ENCODE measurements around the gene NT5C1B.

- TF ChIP-seq ZFP3 (CRISPR knock-in tag; IDR thresholded peaks at IDR 0.05) (no peak), PATZ1 (CRISPR knock-in tag; IDR thresholded peaks at IDR 0.05; ENCODE audit: borderline replicate concordance) (no peak), GLIS3 (CRISPR knock-in tag; IDR thresholded peaks at IDR 0.05) (no peak)
These were observed 40.7 kb downstream of the NT5C1B start for GRCh38 chr2:18548621-18549020.

All from SK-N-SH treated with all-trans-retinoic acid at 6 μM for 48 hours (cell line).